MCF 10A (cell line): ENCODE results near the gene GPHN. TPM values are rescaled to one million over a fixed set of nuclear protein-coding genes. Genes with fewer than 3 reads are reported as not detected.
"Not testable (repeated sequence)": the region's sequence is repeated elsewhere in the genome, so short reads cannot be mapped to it uniquely, and the experiment has no call there.

Source experiments
- BruUV-seq: library from RNA; stranded (reverse); fragments of 400-500 nt; replicated peaks from 2 replicates; lab custom pipeline; 2021; lab: Mats Ljungman, UMichigan
- CTCF ChIA-PET: fragments of 300-600 bp; sonication (Branson Sonifier 250); formaldehyde crosslinking; extraction: SDS; loops from one replicate; lab custom pipeline; 2021; ENCODE audit warnings: antibody characterized with exemption, inconsistent platforms; lab: Yijun Ruan, JAX
- POLR2A ChIA-PET: fragments of 300-600, 350-650 bp; sonication (Branson Sonifier 250); formaldehyde crosslinking; extraction: SDS; loops from one replicate; lab custom pipeline; 2020; ENCODE audit warnings: antibody characterized with exemption, inconsistent platforms; lab: Yijun Ruan, JAX
- DNase-seq: peaks from one replicate; pipeline ENCODE4 v3.0.0-alpha.2; 2018; ENCODE audit not compliant: unreplicated experiment
- H3K27ac Mint-ChIP-seq: one replicate; pipeline ENCODE4 v1.8.0; 2022; ENCODE audit warnings: mild to moderate bottlenecking, low read depth, mixed read lengths; ENCODE audit not compliant: unreplicated experiment
- H3K27me3 Mint-ChIP-seq: one replicate; pipeline ENCODE4 v1.8.0; 2022; ENCODE audit warnings: mixed read lengths; ENCODE audit not compliant: insufficient read depth, unreplicated experiment
- H3K36me3 Mint-ChIP-seq: one replicate; pipeline ENCODE4 v1.8.0; 2022; ENCODE audit warnings: mild to moderate bottlenecking, moderate library complexity, mixed read lengths; ENCODE audit not compliant: insufficient read depth, unreplicated experiment
- H3K4me1 Mint-ChIP-seq: one replicate; pipeline ENCODE4 v1.8.0; 2022; ENCODE audit warnings: mixed read lengths; ENCODE audit not compliant: insufficient read depth, unreplicated experiment
- H3K4me3 Mint-ChIP-seq: one replicate; pipeline ENCODE4 v1.8.0; 2022; ENCODE audit warnings: mild to moderate bottlenecking, moderate library complexity, mixed read lengths; ENCODE audit not compliant: unreplicated experiment
- H3K9me3 Mint-ChIP-seq: one replicate; pipeline ENCODE4 v1.8.0; 2022; ENCODE audit warnings: mixed read lengths; ENCODE audit not compliant: unreplicated experiment
- intact Hi-C: fragments of 100-400 bp; cut with micrococcal nuclease; formaldehyde crosslinking; loops from 2 replicates; pipeline ENCODE4 v1.14.1; 2022
- total RNA-seq: library from RNA; stranded (reverse); gene quantifications from 2 replicates; pipeline ENCODE4 v1.2.3, GENCODE V29; 2022
- TF ChIP-seq, protein P1 (sequence below): fragments of 200-600 bp; IDR thresholded peaks from one replicate; pipeline ENCODE4 v1.8.0; 2022; ENCODE audit warnings: antibody characterized with exemption, mild to moderate bottlenecking; ENCODE audit not compliant: unreplicated experiment

The GPHN gene
- total RNA-seq, 1 experiment from 2014 or later, result 26.8 TPM

GRCh38 chr14:66496911-66497310, 11.0 kb upstream of the GPHN start:
- ChIA-PET CTCF (interaction anchor here (0.6 to 3.8 kb wide), 8 partner anchors 10 to 245 kb away, joined by 3 to 19 read pairs (median 7); partner anchors contain the start of gene GPHN), POLR2A (interaction anchor here (1.0 to 4.8 kb wide), 3 partner anchors 11 to 112 kb away, joined by 3 to 30 read pairs (median 15); partner anchors contain the start of gene GPHN)
- no peak for DNase-seq
- Mint-ChIP-seq H3K36me3 (no peaks in the 10 kb centered on the region), H3K4me3 (no peak overlapping the region), H3K27ac (no peak overlapping the region), H3K9me3 (no peaks in the 10 kb centered on the region), H3K4me1 (no peaks in the 10 kb centered on the region), H3K27me3 (no peaks in the 10 kb centered on the region)
- TF ChIP-seq, protein P1, sequence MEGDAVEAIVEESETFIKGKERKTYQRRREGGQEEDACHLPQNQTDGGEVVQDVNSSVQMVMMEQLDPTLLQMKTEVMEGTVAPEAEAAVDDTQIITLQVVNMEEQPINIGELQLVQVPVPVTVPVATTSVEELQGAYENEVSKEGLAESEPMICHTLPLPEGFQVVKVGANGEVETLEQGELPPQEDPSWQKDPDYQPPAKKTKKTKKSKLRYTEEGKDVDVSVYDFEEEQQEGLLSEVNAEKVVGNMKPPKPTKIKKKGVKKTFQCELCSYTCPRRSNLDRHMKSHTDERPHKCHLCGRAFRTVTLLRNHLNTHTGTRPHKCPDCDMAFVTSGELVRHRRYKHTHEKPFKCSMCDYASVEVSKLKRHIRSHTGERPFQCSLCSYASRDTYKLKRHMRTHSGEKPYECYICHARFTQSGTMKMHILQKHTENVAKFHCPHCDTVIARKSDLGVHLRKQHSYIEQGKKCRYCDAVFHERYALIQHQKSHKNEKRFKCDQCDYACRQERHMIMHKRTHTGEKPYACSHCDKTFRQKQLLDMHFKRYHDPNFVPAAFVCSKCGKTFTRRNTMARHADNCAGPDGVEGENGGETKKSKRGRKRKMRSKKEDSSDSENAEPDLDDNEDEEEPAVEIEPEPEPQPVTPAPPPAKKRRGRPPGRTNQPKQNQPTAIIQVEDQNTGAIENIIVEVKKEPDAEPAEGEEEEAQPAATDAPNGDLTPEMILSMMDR, result no peak
- BruUV-seq, result no TSS peak
- intact Hi-C loops, result loop anchor here (5.0 to 10.0 kb wide), 2 partner anchors 128 to 620 kb away; no protein-coding TSS in a partner anchor

DNA sequence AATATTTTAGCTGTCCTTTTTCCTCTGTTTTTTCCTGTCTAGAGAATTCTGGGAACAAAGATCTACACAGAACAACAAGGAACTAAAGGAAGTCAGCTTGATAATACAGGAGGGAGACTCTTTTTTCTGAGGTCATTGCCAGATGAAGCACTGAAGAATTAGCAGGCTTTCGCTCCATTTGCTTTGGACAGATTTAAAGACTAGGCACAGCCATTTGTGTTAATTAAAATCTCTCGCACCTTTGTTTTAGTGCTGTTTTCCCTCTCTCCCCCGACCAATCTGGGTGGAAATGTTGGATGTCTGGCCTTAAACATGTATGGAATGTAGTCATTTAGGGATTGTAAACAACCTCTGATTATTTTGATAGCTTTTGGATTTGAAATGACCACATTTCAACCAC, 9.6 kb upstream of the GPHN start:
- no TSS peak for BruUV-seq
- no peak for DNase-seq
- Mint-ChIP-seq H3K4me3 (no peak overlapping the region), H3K36me3 (peaks cover 6% of the 10 kb centered on the region), H3K4me1 (peaks cover 6% of the 10 kb centered on the region), H3K27me3 (no peaks in the 10 kb centered on the region), H3K9me3 (no peaks in the 10 kb centered on the region), H3K27ac (no peak overlapping the region)
- TF ChIP-seq, protein P1, result no peak
- intact Hi-C loops, result loop anchor here (5.0 to 10.0 kb wide), 2 partner anchors 126 to 619 kb away; no protein-coding TSS in a partner anchor
- ChIA-PET POLR2A (interaction anchor here (0.8 to 4.8 kb wide), 5 partner anchors 9 to 644 kb away, joined by 3 to 30 read pairs (median 4); partner anchors contain the start of gene GPHN), CTCF (interaction anchor here (0.5 to 3.8 kb wide), 11 partner anchors 9 to 737 kb away, joined by 3 to 19 read pairs (median 3); partner anchors contain the start of gene GPHN)

DNA sequence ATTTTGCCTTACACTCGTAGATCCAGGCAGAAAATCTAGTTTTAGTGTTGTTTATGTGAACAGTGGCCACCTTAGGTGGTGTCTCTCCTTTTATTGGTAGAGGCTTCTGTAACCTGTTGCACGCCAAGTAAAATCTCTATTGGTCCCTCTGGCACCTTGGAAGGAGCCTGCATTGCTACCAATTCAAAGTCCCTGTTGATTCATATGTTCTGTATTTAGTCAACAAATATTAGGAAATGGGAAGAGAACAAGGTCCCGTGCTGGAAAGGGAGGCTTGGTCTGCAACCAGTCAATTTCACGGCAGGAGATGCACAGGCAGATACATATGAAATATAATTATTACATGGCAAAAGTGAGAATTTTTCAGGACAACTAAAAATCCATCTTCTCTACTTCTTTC, 6.4 kb upstream of the GPHN start:
- Mint-ChIP-seq H3K4me3 (no peak overlapping the region), H3K27me3 (no peaks in the 10 kb centered on the region), H3K4me1 (peaks cover 10% of the 10 kb centered on the region), H3K27ac (no peak overlapping the region), H3K36me3 (peaks cover 6% of the 10 kb centered on the region), H3K9me3 (no peaks in the 10 kb centered on the region)
- ChIA-PET POLR2A (no interaction called here), CTCF (no interaction called here)
- no TSS peak for BruUV-seq
- DNase-seq, result no peak
- TF ChIP-seq, protein P1, result no peak
- intact Hi-C loops, result no loop called here

DNA sequence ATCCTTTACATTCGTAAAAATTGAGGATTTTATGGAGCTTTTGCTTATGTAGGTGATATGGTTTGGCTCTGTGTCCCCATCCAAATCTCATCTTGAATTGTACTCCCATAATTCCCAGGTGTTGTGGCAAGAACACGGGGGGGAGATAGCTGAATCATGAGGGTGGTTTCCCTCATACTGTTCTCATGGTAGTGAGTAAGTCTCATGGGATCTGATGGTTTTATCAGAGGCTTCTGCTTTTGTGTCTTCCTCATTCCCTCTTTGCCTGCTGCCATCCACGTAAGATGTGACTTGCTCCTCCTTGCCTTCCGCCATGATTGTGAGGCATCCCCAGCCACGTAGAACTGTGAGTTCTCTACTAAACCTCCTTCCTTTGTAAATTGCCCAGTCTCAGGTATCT, 5.1 kb upstream of the GPHN start:
- BruUV-seq, DNase-seq, H3K4me3 Mint-ChIP-seq, H3K27ac Mint-ChIP-seq, H3K27me3 Mint-ChIP-seq, H3K36me3 Mint-ChIP-seq, intact Hi-C loops, H3K4me1 Mint-ChIP-seq, H3K9me3 Mint-ChIP-seq: not testable (repeated sequence)
- CTCF ChIA-PET, result interaction anchor here (1.4 kb wide), 1 partner anchor 101 kb away, joined by 4 read pairs; no protein-coding TSS in a partner anchor
- POLR2A ChIA-PET, result interaction anchor here (0.6 to 2.0 kb wide), 3 partner anchors 11 to 23 kb away, joined by 3 to 7 read pairs (median 5); no protein-coding TSS in a partner anchor
